ENCODE data around the gene BOLA3.
"Not testable (repeated sequence)": the region's sequence is repeated elsewhere in the genome, so short reads cannot be mapped to it uniquely, and the experiment has no call there.

BOLA3 gene

GRCh38 chr2:74147727-74148456 lies at the start of gene BOLA3:
TSS of gene BOLA3 (minus strand) at chr2:74147912. CDS start at chr2:74147874, 38 bp downstream.
- DNase-seq (ENCODE audit: low read depth in 3 of 3): peak; percentile 62 to 89 (median 73)

- DNase-seq (ENCODE audit: low read depth in 3 of 3): no peak
Measured at GRCh38 chr2:74197049-74197448, 49.3 kb upstream of the BOLA3 start.

GRCh38 chr2:74194799-74195198 lies 47.1 kb upstream of the BOLA3 start:
- no peak for DNase-seq (ENCODE audit: low read depth in 3 of 3)

GRCh38 chr2:74191596-74192380 lies 44.1 kb upstream of the BOLA3 start:
- DNase-seq (ENCODE audit: low read depth in 3 of 3): no peak

GRCh38 chr2:74188696-74189095 lies 41.0 kb upstream of the BOLA3 start:
- no peak for DNase-seq (ENCODE audit: low read depth in 3 of 3)

GRCh38 chr2:74188018-74188601 lies 40.4 kb upstream of the BOLA3 start:
- DNase-seq (ENCODE audit: low read depth in 3 of 3): no peak

- not testable (repeated sequence) for DNase-seq (ENCODE audit: low read depth in 3 of 3)
Measured at GRCh38 chr2:74186706-74187105, 39.0 kb upstream of the BOLA3 start.

GRCh38 chr2:74186038-74186437 lies 38.3 kb upstream of the BOLA3 start:
- DNase-seq (ENCODE audit: low read depth in 3 of 3): peak in 1 of 3 experiments; percentile 32

- no peak for DNase-seq (ENCODE audit: low read depth in 3 of 3)
Measured at GRCh38 chr2:74183878-74184277, 36.2 kb upstream of the BOLA3 start.

GRCh38 chr2:74181739-74182138 lies 34.0 kb upstream of the BOLA3 start:
- no peak for DNase-seq (ENCODE audit: low read depth in 3 of 3)

GRCh38 chr2:74179063-74179865 lies 31.6 kb upstream of the BOLA3 start:
- DNase-seq (ENCODE audit: low read depth in 3 of 3): no peak

GRCh38 chr2:74178211-74179062 lies 30.7 kb upstream of the BOLA3 start, which contains the start of gene MOB1A:
TSS of gene MOB1A (minus strand) at chr2:74178879. CDS start at chr2:74178674, 205 bp downstream.
- DNase-seq (ENCODE audit: low read depth in 3 of 3): peak; percentile 94 to 98 (median 96)

- no peak for DNase-seq (ENCODE audit: low read depth in 3 of 3)
Measured at GRCh38 chr2:74177696-74178095, 30.0 kb upstream of the BOLA3 start.

- DNase-seq (ENCODE audit: low read depth in 3 of 3): no peak
Measured at GRCh38 chr2:74174909-74175308, 27.2 kb upstream of the BOLA3 start.

GRCh38 chr2:74168739-74169138 lies 21.0 kb upstream of the BOLA3 start:
- no peak for DNase-seq (ENCODE audit: low read depth in 3 of 3)

- no peak for DNase-seq (ENCODE audit: low read depth in 3 of 3)
Measured at GRCh38 chr2:74164761-74165160, 17.0 kb upstream of the BOLA3 start.

GRCh38 chr2:74162951-74163350 lies 15.2 kb upstream of the BOLA3 start:
- no peak for DNase-seq (ENCODE audit: low read depth in 3 of 3)

GRCh38 chr2:74155830-74156229 lies 8.1 kb upstream of the BOLA3 start:
- DNase-seq (ENCODE audit: low read depth in 3 of 3): no peak

- no peak for DNase-seq (ENCODE audit: low read depth in 3 of 3)
Measured at GRCh38 chr2:74152954-74153353, 5.2 kb upstream of the BOLA3 start.

GRCh38 chr2:74149570-74150319 lies 2.0 kb upstream of the BOLA3 start:
- no peak for DNase-seq (ENCODE audit: low read depth in 3 of 3)

Measured in stimulated activated CD4-positive, alpha-beta T cell treated with anti-CD3 and anti-CD28 coated beads, TNF-alpha, amount 100 ng/mL, for 24 hours (primary cell).